GM18508 (cell line): ENCODE data around the gene OSBPL5.

Experiments used
- ATAC-seq: cut with Tn5 transposase; IDR thresholded peaks from one replicate; pipeline ENCODE4 v1.9.1; 2021; ENCODE audit warnings: moderate number of reproducible peaks; ENCODE audit not compliant: insufficient read depth, unreplicated experiment

OSBPL5 gene

GRCh38 chr11:3197878-3198528, 32.9 kb upstream of the OSBPL5 start:
- no peak for ATAC-seq

- no peak for ATAC-seq
Observed at GRCh38 chr11:3197044-3197695, 32.1 kb upstream of the OSBPL5 start.

- ATAC-seq = no peak
Observed at GRCh38 chr11:3196161-3197043, 31.3 kb upstream of the OSBPL5 start.

- no peak for ATAC-seq
Observed at GRCh38 chr11:3195251-3196160, 30.4 kb upstream of the OSBPL5 start.

GRCh38 chr11:3194016-3194816, 29.1 kb upstream of the OSBPL5 start:
- ATAC-seq = no peak

- no peak for ATAC-seq
Observed at GRCh38 chr11:3193373-3194015, 28.4 kb upstream of the OSBPL5 start.

- ATAC-seq = no peak
Observed at GRCh38 chr11:3192511-3193372, 27.6 kb upstream of the OSBPL5 start.

- ATAC-seq = no peak
Observed at GRCh38 chr11:3191586-3192324, 26.6 kb upstream of the OSBPL5 start.

GRCh38 chr11:3190600-3190999, 25.5 kb upstream of the OSBPL5 start:
- ATAC-seq = no peak

GRCh38 chr11:3189886-3190583, 24.9 kb upstream of the OSBPL5 start:
- ATAC-seq = no peak

GRCh38 chr11:3189196-3189843, 24.2 kb upstream of the OSBPL5 start:
- no peak for ATAC-seq

GRCh38 chr11:3188496-3189195, 23.5 kb upstream of the OSBPL5 start:
- no peak for ATAC-seq

- ATAC-seq = no peak
Observed at GRCh38 chr11:3186166-3186953, 21.2 kb upstream of the OSBPL5 start.

- no peak for ATAC-seq
Observed at GRCh38 chr11:3184732-3185347, 19.7 kb upstream of the OSBPL5 start.
